Measurements from ENCODE around the gene SELENOF. TPM values are rescaled to one million over a fixed set of nuclear protein-coding genes. Genes with fewer than 3 reads are reported as not detected.
A peak's percentile ranks its signal among the peaks of the same experiment; 100 is the strongest.

Gene SELENOF
- total and polyA plus RNA-seq, 7 experiments from 2014 or later, result 109 to 361 (median 139) TPM

DNA sequence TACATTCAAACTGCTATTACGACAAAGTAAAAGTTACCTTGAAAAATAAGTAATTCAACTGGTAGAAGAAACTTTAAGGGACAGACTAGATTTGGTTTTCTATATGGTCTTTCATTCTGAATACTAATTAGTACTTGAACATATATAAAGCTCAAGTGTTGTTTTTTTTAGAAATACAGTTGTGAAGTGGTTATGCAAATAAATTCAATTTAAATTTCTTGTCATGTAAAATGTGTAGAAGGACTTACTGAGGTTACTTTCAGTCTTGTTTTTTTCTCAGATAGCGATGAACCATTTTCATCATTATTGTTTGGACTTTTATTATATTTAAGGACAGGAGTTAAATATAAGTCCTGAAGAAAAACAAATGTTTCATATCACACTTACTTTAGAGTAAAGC, 24.9 kb upstream of the SELENOF start:
- H3K27ac Mint-ChIP-seq, result no peak overlapping the region
- CTCF ChIA-PET, result no interaction called here
- H3K9me3 Mint-ChIP-seq, result no peaks in the 10 kb centered on the region
- peaks cover 0 to 21% (median 9%) of the 10 kb centered on the region in 7 donors for H3K4me1 Mint-ChIP-seq
- DNase-seq (no peak), ATAC-seq (no peak)
- H3K27ac ChIP-seq (ENCODE audit: low read depth, low read length), result no peak overlapping the region
- intact Hi-C loops (cut with micrococcal nuclease), result no loop called here
- no peaks in the 10 kb centered on the region for H3K9me3 ChIP-seq (ENCODE audit: control insufficient read depth in 2 of 3, low read length in 3 of 3)
- H3K36me3 Mint-ChIP-seq, result peaks cover 0 to 4% (median 0%) of the 10 kb centered on the region in 5 donors
- no peaks in the 10 kb centered on the region for H3K27me3 Mint-ChIP-seq
- no peaks in the 10 kb centered on the region for H3K36me3 ChIP-seq (ENCODE audit: control insufficient read depth in 2 of 3, insufficient read depth in 3 of 3, low read length in 3 of 3)
- POLR2A ChIA-PET, result no interaction called here
- H3K4me1 ChIP-seq (ENCODE audit: control insufficient read depth in 2 of 2, insufficient read depth in 2 of 2, low read length in 2 of 2), result peaks cover 0 to 2% of the 10 kb centered on the region in 2 donors
- H3K27me3 ChIP-seq (ENCODE audit: control insufficient read depth in 2 of 2, insufficient read depth in 2 of 2, low read length in 2 of 2), result no peaks in the 10 kb centered on the region
- H3K4me3 Mint-ChIP-seq, result no peak overlapping the region
- H3K4me3 ChIP-seq (ENCODE audit: low read length), result no peak overlapping the region

- Mint-ChIP-seq H3K4me3 (no peak overlapping the region), H3K4me1 (peaks cover 3 to 25% (median 13%) of the 10 kb centered on the region in 7 donors), H3K27ac (no peak overlapping the region), H3K9me3 (no peaks in the 10 kb centered on the region), H3K36me3 (peaks cover 0 to 4% (median 0%) of the 10 kb centered on the region in 5 donors), H3K27me3 (no peaks in the 10 kb centered on the region)
- H3K9me3 ChIP-seq (ENCODE audit: control insufficient read depth in 2 of 3, low read length in 3 of 3), result no peaks in the 10 kb centered on the region
- H3K4me1 ChIP-seq (ENCODE audit: control insufficient read depth in 2 of 2, insufficient read depth in 2 of 2, low read length in 2 of 2), result peaks cover 0 to 6% of the 10 kb centered on the region in 2 donors
- H3K36me3 ChIP-seq (ENCODE audit: control insufficient read depth in 2 of 3, insufficient read depth in 3 of 3, low read length in 3 of 3), result no peaks in the 10 kb centered on the region
- no peak overlapping the region for H3K4me3 ChIP-seq (ENCODE audit: low read length)
- POLR2A ChIA-PET, result no interaction called here
- DNase-seq (no peak), ATAC-seq (no peak)
- intact Hi-C loops (cut with micrococcal nuclease), result no loop called here
- H3K27me3 ChIP-seq (ENCODE audit: control insufficient read depth in 2 of 2, insufficient read depth in 2 of 2, low read length in 2 of 2), result no peaks in the 10 kb centered on the region
- no peak overlapping the region for H3K27ac ChIP-seq (ENCODE audit: low read depth, low read length)
- CTCF ChIA-PET, result no interaction called here
Observed at GRCh38 chr1:86938450-86938849, 24.5 kb upstream of the SELENOF start.

DNA sequence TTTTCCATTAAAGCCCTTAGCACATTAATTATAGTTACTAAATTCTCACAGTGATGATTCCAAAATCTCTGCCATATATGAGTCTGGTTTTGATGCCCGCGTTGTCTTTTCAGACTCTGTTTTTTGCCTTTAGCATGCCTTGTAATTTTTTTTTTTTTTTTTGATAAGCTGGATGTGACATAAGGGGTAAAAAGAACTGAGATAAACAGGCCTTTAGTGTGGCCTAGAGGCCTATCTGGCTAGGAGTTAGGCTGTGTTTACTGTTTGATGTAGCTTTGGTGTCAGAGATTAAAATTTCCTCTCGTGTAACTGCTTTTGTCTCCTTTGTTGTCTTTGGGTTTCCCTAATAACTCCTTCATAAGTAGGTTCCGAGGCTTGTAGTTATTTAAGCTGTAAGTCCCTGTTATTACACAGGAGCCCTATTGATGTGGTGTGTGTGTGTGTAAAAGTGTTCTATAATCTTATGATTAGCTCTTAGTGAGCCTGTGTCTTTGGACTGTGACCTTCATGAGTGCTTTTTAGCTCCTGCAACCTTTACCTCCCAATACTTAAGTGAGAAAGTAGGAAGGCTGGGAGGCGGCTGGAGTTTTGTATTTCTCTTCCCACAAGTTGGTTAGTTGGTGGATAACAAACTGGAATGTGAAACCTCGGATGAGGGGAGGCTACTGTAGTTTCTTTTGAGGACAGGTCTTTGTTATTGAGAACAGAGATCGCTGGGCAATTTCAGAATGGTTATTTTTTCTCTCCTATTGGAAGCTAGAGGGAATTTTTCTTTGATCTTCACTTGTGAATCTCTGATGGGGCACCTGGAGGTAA, 19.8 kb upstream of the SELENOF start:
- Mint-ChIP-seq H3K36me3 (peaks cover 0 to 4% (median 0%) of the 10 kb centered on the region in 5 donors), H3K27me3 (no peaks in the 10 kb centered on the region), H3K4me1 (peaks cover 4 to 54% (median 36%) of the 10 kb centered on the region in 7 donors), H3K4me3 (peak overlapping the region in 5 of 10 donors; percentile 5 to 38 (median 25)), H3K27ac (peak overlapping the region in 8 of 9 donors; percentile 3 to 82 (median 58)), H3K9me3 (no peaks in the 10 kb centered on the region)
- no peak overlapping the region for H3K27ac ChIP-seq (ENCODE audit: low read depth, low read length)
- intact Hi-C loops (cut with micrococcal nuclease), result loop anchor here in 1 of 2 donors (1.0 kb wide), 1 partner anchor 19 kb away; the partner anchor contains the start of genes HS2ST1 and SELENOF
- no peak overlapping the region for H3K4me3 ChIP-seq (ENCODE audit: low read length)
- H3K4me1 ChIP-seq (ENCODE audit: control insufficient read depth in 2 of 2, insufficient read depth in 2 of 2, low read length in 2 of 2), result peaks cover 0 to 10% of the 10 kb centered on the region in 2 donors
- no peaks in the 10 kb centered on the region for H3K36me3 ChIP-seq (ENCODE audit: control insufficient read depth in 2 of 3, insufficient read depth in 3 of 3, low read length in 3 of 3)
- DNase-seq, result peak in 3 of 9 donors; percentile 13 to 26 (median 26)
- POLR2A ChIA-PET, result no interaction called here
- H3K9me3 ChIP-seq (ENCODE audit: control insufficient read depth in 2 of 3, low read length in 3 of 3), result no peaks in the 10 kb centered on the region
- no peaks in the 10 kb centered on the region for H3K27me3 ChIP-seq (ENCODE audit: control insufficient read depth in 2 of 2, insufficient read depth in 2 of 2, low read length in 2 of 2)
- CTCF ChIA-PET, result no interaction called here
- peak; percentile 59 for ATAC-seq

DNA sequence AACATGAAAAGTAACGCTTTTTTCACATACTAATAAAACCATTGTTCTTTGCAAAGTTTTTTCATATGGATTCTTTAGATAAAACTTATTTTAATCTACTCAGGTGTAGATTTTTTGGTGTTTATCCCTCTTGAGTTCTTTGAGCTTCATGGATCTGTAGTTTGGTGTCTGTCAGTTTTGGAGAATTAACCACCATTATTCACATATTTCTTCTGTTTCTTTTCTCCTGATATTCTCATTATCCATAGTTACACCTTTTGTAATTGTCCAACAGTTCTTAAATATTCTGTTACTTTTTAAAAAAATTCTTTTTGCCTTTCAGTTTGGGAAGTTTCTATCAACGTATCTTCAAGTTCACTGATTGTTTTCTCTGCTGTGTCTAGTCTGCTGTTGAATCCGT, 19.1 kb upstream of the SELENOF start:
- Histone ChIP-seq H3K4me3 (ENCODE audit: low read length) (no peak overlapping the region), H3K9me3 (ENCODE audit: control insufficient read depth in 2 of 3, low read length in 3 of 3) (no peaks in the 10 kb centered on the region), H3K27ac (ENCODE audit: low read depth, low read length) (no peak overlapping the region), H3K4me1 (ENCODE audit: control insufficient read depth in 2 of 2, insufficient read depth in 2 of 2, low read length in 2 of 2) (peaks cover 0 to 10% of the 10 kb centered on the region in 2 donors), H3K27me3 (ENCODE audit: control insufficient read depth in 2 of 2, insufficient read depth in 2 of 2, low read length in 2 of 2) (no peaks in the 10 kb centered on the region), H3K36me3 (ENCODE audit: control insufficient read depth in 2 of 3, insufficient read depth in 3 of 3, low read length in 3 of 3) (no peaks in the 10 kb centered on the region)
- CTCF ChIA-PET, result no interaction called here
- intact Hi-C loops (cut with micrococcal nuclease), result no loop called here
- Mint-ChIP-seq H3K36me3 (peaks cover 0 to 2% (median 0%) of the 10 kb centered on the region in 5 donors), H3K27me3 (no peaks in the 10 kb centered on the region), H3K27ac (peak overlapping the region in 7 of 9 donors; percentile 3 to 82 (median 59)), H3K4me3 (peak overlapping the region in 3 of 10 donors; percentile 5 to 38 (median 7)), H3K9me3 (no peaks in the 10 kb centered on the region), H3K4me1 (peaks cover 4 to 55% (median 33%) of the 10 kb centered on the region in 7 donors)
- DNase-seq, result no peak
- no peak for ATAC-seq
- POLR2A ChIA-PET, result no interaction called here

DNA sequence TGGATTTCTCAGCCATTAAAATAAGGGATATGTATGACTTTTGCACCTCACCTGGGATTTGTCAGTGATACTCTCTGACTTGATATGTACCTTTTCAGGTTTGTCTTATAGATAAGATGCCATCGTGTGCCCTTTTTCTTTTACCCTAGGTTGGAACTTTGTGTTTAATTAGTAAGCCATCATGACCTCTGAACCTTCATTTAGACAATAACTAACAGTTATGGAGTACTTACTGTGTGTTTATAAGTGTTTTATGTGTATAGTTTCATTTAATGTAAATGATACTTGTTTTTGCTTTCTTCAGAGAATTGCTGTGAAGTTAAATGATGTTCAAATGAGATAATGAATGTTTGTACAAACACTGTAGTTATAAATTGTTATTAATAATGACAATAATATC, 14.9 kb upstream of the SELENOF start:
- Histone ChIP-seq H3K4me3 (ENCODE audit: low read length) (no peak overlapping the region), H3K27ac (ENCODE audit: low read depth, low read length) (no peak overlapping the region), H3K9me3 (ENCODE audit: control insufficient read depth in 2 of 3, low read length in 3 of 3) (peaks cover 0 to 5% (median 5%) of the 10 kb centered on the region in 3 experiments), H3K36me3 (ENCODE audit: control insufficient read depth in 2 of 3, insufficient read depth in 3 of 3, low read length in 3 of 3) (no peaks in the 10 kb centered on the region), H3K4me1 (ENCODE audit: control insufficient read depth in 2 of 2, insufficient read depth in 2 of 2, low read length in 2 of 2) (peaks cover 0 to 12% of the 10 kb centered on the region in 2 donors), H3K27me3 (ENCODE audit: control insufficient read depth in 2 of 2, insufficient read depth in 2 of 2, low read length in 2 of 2) (no peaks in the 10 kb centered on the region)
- peaks cover 13 to 65% (median 48%) of the 10 kb centered on the region in 7 donors for H3K4me1 Mint-ChIP-seq
- ChIA-PET CTCF (no interaction called here), POLR2A (no interaction called here)
- H3K36me3 Mint-ChIP-seq, result peaks cover 4 to 21% (median 17%) of the 10 kb centered on the region in 5 donors
- no peaks in the 10 kb centered on the region for H3K27me3 Mint-ChIP-seq
- intact Hi-C loops (cut with micrococcal nuclease), result no loop called here
- ATAC-seq (no peak), DNase-seq (no peak)
- H3K9me3 Mint-ChIP-seq, result peaks cover 0 to 24% (median 8%) of the 10 kb centered on the region in 11 donors
- no peak overlapping the region for H3K27ac Mint-ChIP-seq
- H3K4me3 Mint-ChIP-seq, result no peak overlapping the region

GRCh38 chr1:86926883-86927282, 13.0 kb upstream of the SELENOF start:
- H3K4me1 ChIP-seq (ENCODE audit: control insufficient read depth in 2 of 2, insufficient read depth in 2 of 2, low read length in 2 of 2), result peaks cover 0 to 4% of the 10 kb centered on the region in 2 donors
- no peak overlapping the region for H3K4me3 Mint-ChIP-seq
- H3K27ac ChIP-seq (ENCODE audit: low read depth, low read length), result no peak overlapping the region
- no peaks in the 10 kb centered on the region for H3K27me3 ChIP-seq (ENCODE audit: control insufficient read depth in 2 of 2, insufficient read depth in 2 of 2, low read length in 2 of 2)
- no peaks in the 10 kb centered on the region for H3K27me3 Mint-ChIP-seq
- peak overlapping the region in 1 of 9 donors; percentile 14 for H3K27ac Mint-ChIP-seq
- peaks cover 12 to 48% (median 35%) of the 10 kb centered on the region in 7 donors for H3K4me1 Mint-ChIP-seq
- ATAC-seq (no peak), DNase-seq (no peak)
- H3K9me3 ChIP-seq (ENCODE audit: control insufficient read depth in 2 of 3, low read length in 3 of 3), result peaks cover 0 to 10% (median 5%) of the 10 kb centered on the region in 3 experiments
- H3K36me3 ChIP-seq (ENCODE audit: control insufficient read depth in 2 of 3, insufficient read depth in 3 of 3, low read length in 3 of 3), result no peaks in the 10 kb centered on the region
- H3K4me3 ChIP-seq (ENCODE audit: low read length), result no peak overlapping the region
- H3K36me3 Mint-ChIP-seq, result peaks cover 4 to 32% (median 28%) of the 10 kb centered on the region in 5 donors
- CTCF ChIA-PET, result interaction anchor here (0.6 kb wide), 1 partner anchor 28 kb away, joined by 5 read pairs; no protein-coding TSS in a partner anchor
- POLR2A ChIA-PET, result interaction anchor here (1.7 kb wide), 1 partner anchor 11 kb away, joined by 6 read pairs; no protein-coding TSS in a partner anchor
- intact Hi-C loops (cut with micrococcal nuclease), result no loop called here
- H3K9me3 Mint-ChIP-seq, result peaks cover 0 to 42% (median 22%) of the 10 kb centered on the region in 11 donors
